GM21723 (cell line): Measurements from ENCODE around the gene WBP2.

Experiments used
- ATAC-seq: cut with Tn5 transposase; IDR thresholded peaks from one replicate; pipeline ENCODE4 v1.9.1; 2021; ENCODE audit warnings: mild to moderate bottlenecking, moderate library complexity; ENCODE audit not compliant: unreplicated experiment

The WBP2 gene

DNA sequence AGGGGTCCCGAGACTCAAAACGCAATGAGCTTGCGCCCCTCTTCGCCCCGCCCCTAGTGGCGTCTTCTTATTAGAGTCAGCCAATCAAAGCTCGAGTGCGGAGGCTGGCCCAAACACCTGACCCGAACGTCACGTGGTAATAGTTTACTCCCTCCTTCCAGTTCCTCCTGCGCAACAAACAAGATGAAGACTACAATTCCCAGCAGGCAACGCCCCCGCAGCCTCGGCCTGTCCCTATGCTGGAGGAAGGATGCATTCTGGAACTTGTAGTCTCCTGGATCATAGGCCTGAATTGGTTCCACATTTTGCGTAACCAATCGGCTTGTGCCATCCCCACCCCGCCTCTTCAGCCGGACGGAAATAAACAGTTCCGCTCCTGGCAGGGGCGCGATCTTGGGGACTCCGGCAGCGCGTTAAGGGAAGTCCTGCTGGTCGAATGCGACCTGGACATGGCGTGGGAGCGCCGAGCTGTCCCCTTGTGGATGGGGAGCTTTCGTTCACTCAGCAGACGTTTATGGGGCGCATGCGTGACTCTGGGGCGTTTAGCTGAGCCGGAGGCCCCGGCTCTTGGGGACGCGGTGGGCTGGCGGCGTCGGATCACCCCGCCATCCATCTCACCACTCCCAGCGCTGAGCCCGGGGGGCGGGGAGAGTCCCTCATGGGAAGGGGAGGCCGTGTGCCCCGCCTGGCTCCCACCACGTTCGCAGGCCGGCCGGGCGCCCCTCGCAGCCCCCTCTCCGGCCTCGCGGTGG lies at the start of gene WBP2:
WBP2 (minus strand) TSS at position 26 of the 752 bp plus-strand sequence. CDS start 38 bp downstream, outside the sequence.
- ATAC-seq = peak; percentile 86

DNA sequence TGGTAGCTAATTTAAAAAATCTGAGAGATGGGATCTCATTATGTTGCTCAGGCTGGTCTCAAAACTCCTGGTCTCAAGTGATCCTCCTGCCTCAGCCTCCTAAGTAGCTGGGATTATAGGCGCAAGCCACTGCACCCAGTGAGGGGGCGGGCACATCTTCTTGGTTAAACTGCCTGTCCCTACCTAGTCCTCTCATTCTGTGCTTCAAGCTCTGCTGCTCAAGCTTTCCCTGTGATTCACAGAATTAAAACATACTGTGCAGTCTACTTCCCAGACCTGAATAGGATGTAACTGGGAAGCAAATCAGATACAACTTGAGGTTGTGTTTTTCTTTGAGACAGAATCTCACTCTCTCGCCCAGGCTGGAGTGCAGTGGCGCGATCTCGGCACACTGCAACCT lies 47.3 kb upstream of the WBP2 start:
- ATAC-seq = no peak

DNA sequence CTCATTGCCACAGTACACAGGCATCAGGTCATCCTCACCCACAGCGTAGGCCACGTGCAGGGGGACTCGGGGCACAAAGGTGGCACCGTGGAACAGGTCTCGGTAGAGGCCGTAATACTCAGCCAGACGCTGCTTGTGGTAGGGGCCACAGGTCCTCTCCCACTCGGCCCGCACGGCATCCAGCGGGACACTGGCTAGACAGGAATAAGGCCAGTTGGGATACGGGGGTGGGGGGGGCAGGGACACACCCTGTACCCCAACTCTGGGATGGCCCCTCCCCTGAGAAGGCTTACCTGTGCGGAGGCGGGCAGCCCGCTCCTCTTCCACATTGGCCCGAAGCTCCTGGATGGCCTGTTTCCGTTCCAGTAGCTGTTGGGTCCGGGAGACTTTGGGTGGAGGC lies 46.6 kb upstream of the WBP2 start:
- ATAC-seq = no peak

DNA sequence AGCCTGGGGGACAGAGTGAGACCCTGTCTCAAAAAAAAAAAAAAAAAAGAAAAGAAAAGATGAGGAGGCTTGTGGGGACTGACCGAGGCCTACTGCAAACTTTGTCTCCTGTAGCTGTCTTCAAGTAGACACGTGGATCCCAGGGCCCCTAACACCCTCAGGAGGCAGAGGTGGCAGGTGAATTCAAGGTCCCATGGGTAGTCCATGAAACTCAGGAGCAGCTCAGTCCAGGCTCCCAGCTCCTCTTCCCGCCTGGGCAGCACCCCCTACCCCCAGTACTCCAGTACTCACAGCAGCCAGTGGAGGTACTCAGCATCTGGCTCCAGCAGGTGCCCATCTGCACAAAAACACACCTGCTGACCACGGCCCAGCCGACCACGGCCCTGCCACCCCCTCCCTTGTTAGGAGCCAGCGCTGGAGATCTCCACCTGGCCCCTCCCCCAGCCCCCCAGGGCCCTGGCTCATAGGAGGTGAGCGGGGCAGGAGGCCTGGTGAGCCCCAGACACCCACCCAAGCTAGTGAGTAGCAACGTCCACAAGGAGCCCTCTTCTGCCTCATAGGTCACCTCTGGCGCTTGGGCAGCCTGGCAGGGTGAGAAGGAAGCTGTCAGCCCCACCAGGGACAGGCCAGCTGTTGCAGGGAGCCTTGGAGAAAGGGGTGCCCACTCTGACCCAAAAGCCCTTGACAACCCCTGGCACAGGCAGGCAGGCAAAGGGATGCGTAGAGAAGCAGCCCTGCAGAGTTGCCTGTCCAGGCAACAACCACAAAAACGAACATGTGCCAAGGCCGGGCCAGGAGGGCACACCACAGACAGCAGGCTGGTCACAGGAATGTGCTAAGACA lies 45.8 kb upstream of the WBP2 start:
- ATAC-seq = no peak

DNA sequence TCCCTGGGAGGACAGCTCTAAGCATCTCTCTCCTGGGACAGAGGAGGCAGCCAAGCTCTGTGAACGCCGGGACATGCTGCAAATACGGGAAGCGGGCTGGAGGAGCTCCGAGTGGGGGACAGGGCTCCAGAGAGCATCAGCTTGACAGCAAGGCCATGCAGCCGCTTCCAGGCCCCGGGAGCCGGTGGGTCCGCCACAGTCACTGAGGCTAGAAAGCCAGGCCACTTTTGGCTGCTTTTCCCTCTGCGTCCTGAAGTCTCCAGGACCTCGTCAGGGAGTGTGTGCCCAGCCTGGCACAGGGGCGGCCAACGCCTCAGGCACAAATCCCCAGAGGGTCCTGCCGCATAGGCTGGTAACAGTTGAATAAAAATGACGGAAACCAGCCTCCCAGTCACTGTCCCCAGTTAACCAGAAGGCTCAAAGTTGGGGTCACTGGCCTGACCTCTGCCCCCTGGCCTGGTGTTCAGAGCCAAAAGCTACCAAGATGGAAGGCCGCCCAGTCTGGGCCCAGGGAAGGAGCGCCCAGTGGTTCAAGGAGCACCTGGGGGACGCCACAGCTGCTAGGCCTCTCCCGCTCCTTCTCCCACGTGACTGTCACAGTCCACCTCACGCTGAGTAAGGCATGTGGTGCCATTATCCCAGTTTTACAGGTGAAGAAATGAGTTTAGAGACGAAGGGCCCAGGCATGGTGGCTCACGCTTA lies 44.8 kb upstream of the WBP2 start:
- ATAC-seq = no peak

DNA sequence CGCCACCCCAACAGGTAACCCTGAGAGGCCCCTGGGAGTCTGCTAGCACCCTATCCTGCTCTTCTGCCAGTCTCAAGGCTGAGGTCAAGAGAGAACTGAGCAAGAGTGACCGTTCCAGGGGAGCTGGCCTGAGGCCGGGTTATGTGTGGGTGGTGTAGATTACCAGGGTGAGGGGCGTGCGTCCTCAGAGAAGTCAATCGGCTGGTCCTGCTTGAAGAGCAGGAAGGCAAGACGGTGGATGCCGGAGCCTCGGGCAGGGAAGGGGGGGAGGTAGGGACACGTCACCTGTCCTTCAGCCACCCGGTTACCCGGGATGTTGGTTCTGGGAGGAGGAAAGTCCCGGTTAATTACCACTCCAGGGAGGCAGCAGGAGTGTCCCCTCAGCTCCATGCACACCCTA lies 44.2 kb upstream of the WBP2 start:
- ATAC-seq = no peak

DNA sequence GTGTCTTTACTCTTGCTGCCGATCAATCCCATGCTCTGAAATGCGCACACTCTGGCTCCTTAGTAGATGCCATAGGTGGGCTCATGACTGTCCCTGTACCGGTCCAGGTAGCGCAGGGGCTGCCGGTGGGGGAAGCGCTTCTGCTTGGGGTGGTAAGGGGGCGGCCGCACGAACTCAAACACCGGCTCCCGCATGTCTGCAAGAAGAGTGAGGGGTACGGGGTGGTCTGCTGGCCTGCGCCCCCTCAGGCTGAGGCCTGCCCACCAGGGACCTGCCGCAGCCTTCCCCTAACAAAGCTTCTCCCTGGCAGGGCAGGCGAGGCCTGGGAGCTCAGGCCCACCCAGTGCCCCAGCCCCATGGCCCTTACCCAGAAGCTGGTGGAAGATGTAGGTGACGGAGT lies 43.7 kb upstream of the WBP2 start:
- no peak for ATAC-seq

DNA sequence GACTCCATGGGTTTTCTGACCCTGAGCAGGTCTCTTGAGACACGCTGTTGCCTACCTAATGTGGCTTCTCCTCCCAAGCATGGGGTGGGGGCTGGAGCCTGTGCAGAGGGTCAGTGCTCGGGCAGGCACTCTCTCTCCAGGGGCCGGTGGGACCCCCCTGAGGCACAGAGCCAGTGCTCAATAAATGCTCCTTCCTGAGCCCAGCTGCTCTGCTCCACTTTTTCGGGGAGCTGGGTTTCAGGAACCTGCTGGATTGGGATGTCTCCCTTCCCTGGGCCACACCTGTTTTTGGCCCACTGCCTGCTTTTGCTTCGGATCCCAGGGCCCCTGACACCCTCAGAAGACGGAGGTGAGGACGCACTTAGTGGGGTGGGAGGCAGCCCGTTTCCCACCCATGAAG lies 42.9 kb upstream of the WBP2 start:
- ATAC-seq = no peak

DNA sequence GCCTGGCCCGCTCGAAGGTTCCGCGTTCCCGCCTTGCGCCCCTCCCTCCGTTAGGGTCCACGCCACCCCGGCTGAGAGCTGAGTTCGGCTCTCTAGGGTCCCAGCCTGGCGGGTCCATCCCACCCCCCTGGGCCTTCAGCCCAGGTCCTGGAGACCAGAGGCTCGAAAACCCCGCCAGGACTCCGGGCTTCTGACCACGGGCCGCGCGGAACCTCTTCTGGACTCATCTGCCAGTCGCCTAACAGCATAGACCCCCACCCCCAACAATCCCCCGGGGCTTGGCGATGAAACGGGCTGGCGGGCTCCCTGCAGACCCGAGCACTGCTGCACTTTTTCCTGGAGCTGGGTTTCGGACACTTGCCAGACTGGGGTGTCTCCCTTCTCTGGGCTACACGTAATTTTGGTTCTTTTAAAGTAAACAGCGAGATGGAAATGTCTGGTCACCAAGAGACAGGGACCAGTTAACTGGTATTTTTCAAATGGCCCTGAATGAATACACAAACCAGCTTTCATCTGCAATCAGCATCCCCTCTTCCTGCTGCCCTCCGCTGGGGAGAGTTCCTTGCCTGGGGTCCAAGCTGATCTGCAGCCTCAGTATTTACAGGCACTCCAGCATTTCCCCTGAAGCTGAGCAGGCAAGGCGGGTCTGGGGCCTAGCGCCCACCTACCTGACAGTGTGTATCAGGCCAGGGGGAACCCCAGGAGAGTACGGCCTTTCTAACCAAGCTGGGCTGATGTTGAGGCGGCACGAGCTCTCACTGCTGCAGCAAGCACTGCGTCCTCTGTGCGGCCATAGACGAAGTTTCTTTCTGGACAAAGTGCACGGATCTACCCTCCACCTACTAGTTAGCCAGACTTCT lies 42.3 kb upstream of the WBP2 start:
- ATAC-seq = no peak

DNA sequence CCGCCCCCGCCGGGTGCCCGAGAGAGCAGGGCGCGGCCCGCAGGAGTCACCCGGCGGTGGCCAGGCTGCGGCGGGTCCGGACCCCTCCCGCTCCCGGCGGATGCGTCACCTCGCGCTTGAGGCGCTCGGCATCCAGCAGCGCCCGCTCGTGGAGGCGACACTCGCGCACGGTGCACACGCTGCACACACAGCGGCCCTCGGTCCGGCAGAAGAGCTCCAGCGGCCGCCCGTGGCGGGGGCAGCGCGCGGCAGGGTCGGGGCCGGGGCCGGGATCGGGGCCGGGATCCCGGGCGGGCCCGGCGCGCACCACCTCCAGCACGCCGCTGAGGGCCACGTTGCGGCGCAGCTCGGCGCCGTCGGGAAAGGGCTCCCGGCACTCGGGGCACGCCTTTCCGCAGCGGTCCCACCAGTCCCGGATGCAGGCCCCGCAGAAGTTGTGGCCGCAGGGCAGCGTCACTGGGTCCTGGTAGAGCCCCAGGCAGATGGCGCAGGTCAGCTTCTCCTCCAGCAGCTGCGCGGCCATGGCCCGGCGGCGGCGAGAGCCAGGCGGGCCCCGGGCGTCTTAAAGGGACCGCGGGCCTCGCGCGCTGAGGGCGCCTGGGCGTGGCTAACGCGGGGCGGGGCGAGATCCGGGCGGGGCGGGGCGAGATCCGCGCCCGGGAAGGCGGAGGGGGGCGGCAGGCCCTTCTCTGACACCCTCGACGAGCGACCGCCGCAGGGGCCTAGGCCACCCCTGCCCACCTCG lies 41.5 kb upstream of the WBP2 start, which contains the start of gene TRIM65:
TRIM65 (minus strand) TSS at position 537 of the 745 bp plus-strand sequence; CDS start at position 523, 14 bp downstream.
- ATAC-seq = peak; percentile 52

DNA sequence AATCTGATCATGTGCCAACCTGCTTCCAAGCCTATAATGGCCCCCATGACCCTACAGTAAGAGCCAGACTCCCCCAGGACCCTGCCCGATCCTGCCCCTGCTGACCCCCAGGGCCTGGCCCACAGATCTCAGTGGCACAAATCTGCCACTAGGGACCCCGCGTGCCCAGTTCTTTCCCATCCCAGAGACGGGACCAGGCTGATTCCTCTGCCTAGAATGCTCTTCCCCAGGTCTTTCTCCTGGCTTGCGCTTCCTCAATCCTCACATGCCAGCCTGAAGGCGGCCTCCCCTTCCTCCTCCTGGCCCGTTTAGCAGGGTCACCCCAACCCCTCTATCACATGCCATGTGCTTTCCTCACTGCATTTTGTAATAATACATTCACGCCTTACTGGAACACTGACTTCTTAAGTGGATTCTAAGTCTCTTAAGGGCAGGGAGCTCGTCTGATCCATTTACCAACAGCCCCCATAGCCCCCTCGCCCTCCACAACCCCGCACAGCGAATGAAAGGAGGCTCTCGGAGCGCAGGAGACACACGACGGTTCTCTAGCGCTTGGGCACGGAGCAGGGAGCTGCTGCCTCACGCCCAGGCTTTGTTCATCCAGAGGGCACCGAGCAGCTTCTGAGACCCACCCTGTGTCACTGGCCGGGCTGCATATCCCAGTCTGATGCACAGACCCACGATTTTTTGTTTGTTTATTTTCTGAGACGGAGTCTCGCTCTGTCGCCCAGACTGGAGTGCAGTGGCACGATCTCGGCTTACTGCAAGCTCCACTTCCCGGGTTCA lies 40.4 kb upstream of the WBP2 start:
- ATAC-seq = no peak

DNA sequence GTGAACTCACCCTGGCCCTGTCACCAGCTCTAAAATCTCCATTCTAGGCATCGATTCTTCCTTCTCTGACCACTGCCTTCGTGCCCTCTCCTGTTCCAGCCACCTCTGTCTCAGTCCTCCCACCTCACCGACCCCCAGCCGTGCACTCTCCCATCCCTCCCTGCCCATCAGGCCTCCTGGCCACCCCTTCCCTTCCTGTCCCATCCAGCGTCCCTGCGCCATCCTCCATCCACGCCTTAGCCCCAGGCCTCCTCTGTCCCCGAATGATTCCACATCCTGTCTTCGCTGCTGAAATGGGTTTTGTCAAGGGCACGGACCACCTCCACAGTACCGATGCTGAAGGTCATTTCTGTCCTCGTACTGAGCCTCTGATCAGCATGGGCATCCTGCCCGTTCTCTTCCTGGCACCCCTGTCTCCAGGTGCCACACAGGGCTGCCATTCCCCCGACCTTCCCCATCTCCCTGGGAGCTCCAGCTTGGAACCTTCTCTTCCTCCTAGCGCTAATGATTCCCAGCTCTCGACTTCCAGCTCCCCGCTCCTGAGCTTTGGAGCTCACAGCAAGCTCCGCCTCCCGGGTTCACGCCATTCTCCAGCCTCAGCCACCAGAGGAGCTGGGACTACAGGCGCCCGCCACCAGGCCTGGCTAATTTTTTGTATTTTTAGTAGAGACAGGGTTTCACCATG lies 39.1 kb upstream of the WBP2 start:
- ATAC-seq = no peak

DNA sequence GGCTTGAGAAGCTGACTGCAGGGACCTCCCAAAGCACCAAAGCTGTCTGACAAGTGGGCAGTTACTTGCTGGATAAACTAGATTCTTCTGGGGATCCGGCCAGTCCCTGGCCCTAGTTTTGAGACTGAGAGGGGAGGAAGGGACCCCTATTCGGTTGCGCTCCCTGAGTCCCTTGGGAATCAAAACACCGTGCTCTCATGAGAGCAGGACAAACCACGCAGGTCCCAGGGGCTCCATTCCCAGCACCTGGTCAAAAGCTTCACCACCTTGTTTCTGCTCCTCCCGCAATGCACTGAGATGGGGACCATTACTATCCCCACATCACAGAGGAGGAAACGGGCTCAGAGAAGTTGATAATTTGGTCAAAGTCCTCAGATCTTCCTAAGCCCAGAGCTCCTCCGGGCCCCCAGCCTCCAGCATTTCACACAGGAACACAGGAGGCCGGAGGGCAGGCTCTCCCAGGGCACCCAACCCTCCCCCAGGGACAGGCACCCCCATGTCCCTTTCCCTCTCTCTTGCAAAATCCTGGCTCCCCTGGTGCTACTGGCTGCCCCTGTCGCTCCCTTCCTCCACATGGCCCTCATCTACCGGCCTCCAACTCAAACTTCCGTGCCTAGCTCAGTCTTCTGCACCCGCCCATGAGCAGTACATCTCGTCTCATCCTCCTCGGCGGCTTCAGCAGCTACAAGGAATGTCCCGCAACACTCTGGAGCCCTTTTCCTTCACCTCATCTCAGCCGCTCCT lies 38.3 kb upstream of the WBP2 start:
- no peak for ATAC-seq

DNA sequence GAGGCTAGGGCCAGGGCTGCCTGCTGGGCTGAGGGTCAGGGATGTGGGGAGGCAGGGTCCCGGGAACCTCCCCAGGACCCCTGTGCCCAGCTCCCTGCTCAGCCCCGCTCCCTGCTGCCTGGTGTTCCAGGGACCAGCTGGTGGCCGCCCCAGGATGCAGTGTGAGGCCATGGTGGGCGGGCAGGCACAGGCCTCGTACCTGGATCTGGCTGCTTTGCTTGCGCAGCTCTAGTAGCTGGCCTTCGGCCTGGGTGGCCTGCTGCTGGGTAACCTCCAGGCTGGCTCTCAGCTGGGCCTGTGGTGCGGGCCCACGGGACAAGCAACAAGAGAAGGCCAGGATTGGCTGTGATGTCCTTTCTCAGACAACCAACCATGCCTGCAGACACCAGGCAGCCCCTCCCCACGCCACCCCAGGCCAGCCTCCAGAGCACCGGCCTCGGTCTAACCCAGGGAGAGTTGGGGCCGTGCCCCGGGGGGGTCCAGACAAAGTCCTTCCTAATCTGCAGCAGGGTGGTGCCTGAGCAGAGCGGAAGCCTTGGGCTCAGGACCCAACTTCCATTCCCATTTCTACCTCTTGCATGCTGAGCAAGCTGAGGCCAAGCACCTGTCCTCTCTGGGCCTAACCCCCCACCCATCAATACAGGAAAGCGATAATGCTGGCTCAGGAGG lies 37.6 kb upstream of the WBP2 start:
- ATAC-seq = no peak

DNA sequence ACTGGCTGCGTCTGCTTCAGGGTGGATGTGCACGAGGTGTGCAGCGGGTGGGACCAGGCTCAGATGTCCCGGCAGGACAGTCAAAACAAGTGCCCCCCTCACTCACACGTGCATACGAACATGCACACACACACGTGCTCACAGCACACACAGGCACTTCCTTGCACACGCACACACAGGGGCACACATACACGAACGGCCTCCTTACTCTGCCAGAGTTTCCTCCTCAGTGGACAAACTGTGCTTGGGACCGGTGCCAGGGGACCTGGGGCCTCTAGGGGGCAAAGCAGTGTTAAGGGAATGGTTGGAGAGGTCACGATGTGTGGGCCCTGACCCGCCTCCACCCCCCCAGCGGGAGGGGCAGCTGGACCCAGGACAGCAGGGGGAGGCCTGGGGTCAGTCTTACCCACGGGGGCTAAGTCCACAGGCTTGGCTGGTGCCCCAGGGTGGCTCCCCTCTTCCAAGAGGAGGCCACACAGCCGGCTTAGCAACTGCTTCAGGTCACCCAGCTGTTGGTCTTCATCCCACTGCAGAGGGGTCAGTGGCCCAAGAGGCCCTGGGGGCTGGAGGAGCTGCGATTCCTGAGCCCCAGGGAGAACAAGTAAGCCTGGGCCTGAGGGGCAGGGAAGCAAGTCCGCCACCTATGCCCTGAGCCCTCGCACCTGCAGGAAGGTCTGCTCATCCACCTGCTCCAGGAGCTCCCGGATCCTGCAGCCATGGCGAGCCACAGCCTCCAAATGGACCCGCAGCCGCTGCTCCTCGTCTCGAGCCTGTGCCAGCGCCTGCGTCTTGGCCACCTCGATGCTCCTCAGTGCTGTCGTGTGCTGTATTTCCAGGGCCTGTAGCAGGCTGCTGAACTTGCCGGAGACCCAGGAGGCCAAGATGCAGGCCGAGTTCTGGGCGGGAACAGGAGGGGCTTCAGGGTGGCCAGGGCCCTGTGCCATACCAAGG lies 36.7 kb upstream of the WBP2 start:
- no peak for ATAC-seq

DNA sequence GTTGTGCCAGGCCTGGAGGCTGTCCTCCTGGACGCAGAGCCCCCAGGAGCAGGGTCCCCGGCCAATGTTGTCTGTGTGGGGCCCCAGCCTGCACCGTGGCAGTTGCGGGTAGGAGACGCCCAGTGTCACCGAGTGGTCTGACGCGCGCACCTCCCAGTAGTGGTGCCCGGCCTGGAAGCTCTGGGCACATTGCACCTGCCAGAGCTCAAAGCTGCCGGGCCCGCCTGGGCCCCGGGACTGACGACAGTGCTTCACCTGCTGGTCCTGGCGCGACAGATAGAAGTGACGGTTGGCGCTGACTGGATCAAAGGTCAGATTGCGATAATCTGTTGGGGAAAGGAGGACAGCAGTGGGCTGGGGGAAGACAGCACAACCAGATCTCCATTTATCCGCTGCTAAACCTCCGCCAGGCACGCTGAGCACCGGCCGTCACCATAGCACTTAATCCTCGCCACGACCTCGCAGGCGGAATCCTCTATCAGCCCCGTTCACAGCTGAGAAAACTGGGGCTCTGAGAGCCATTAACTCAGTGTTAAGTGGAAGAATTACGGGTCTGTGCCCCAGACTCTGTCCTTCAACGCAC lies 36.0 kb upstream of the WBP2 start:
- ATAC-seq = no peak
